Fibroblast of skin of right quadriceps (primary cell): ENCODE data around the gene ZNF213.
"Not testable (repeated sequence)": the region's sequence is repeated elsewhere in the genome, so short reads cannot be mapped to it uniquely, and the experiment has no call there.

ENCODE experiments used
- DNase-seq: peaks from one replicate; pipeline ENCODE4 v3.0.0-alpha.2; 2013

Gene ZNF213

GRCh38 chr16:3173892-3174617 is 39.2 kb downstream of the ZNF213 start:
- peak; percentile 25 for DNase-seq

GRCh38 chr16:3174618-3175148 is 39.9 kb downstream of the ZNF213 start:
- DNase-seq: no peak

- DNase-seq: peak; percentile 54
Observed at GRCh38 chr16:3175157-3176093, 40.6 kb downstream of the ZNF213 start.

GRCh38 chr16:3179651-3180050 is 44.8 kb downstream of the ZNF213 start:
- no peak for DNase-seq

GRCh38 chr16:3180445-3180878 is 45.6 kb downstream of the ZNF213 start:
- no peak for DNase-seq

- not testable (repeated sequence) for DNase-seq
Observed at GRCh38 chr16:3182293-3182607, 47.4 kb downstream of the ZNF213 start.

- DNase-seq: peak; percentile 70
Observed at GRCh38 chr16:3182608-3183444, 48.0 kb downstream of the ZNF213 start.

GRCh38 chr16:3183445-3184139 is 48.8 kb downstream of the ZNF213 start:
- no peak for DNase-seq

- DNase-seq: no peak
Observed at GRCh38 chr16:3186946-3187690, 52.3 kb downstream of the ZNF213 start.

GRCh38 chr16:3187798-3188674 is 53.2 kb downstream of the ZNF213 start, which contains the start of gene OR1F1:
OR1F1 (plus strand) TSS chr16:3188204.
- peak; percentile 84 for DNase-seq

- no peak for DNase-seq
Observed at GRCh38 chr16:3188675-3188924, 53.8 kb downstream of the ZNF213 start.

- peak; percentile 75 for DNase-seq
Observed at GRCh38 chr16:3188925-3189825, 54.3 kb downstream of the ZNF213 start.

- DNase-seq: no peak
Observed at GRCh38 chr16:3189869-3190268, 55.0 kb downstream of the ZNF213 start.

- DNase-seq: no peak
Observed at GRCh38 chr16:3190949-3191353, 56.1 kb downstream of the ZNF213 start.
